Glutamatergic neuron (in vitro differentiated cells): ENCODE measurements around the gene LAMA1. TPM values are rescaled to one million over a fixed set of nuclear protein-coding genes. Genes with fewer than 3 reads are reported as not detected.
A peak's percentile ranks its signal among the peaks of the same experiment; 100 is the strongest.

Experiments used
- DNase-seq: peaks from one replicate; pipeline ENCODE4 v3.0.0; 2022
- H3K27ac Mint-ChIP-seq: one replicate; pipeline ENCODE4 v1.8.0; 2020; ENCODE audit warnings: mild to moderate bottlenecking, mixed read lengths, inconsistent platforms; ENCODE audit not compliant: unreplicated experiment
- H3K27me3 Mint-ChIP-seq: one replicate; pipeline ENCODE4 v1.8.0; 2020; ENCODE audit warnings: mild to moderate bottlenecking, moderate library complexity, mixed read lengths, inconsistent platforms; ENCODE audit not compliant: unreplicated experiment
- H3K36me3 Mint-ChIP-seq: one replicate; pipeline ENCODE4 v1.8.0; 2020; ENCODE audit warnings: mild to moderate bottlenecking, mixed read lengths, inconsistent platforms; ENCODE audit not compliant: unreplicated experiment
- H3K4me1 Mint-ChIP-seq: one replicate; pipeline ENCODE4 v1.8.0; 2020; ENCODE audit warnings: mild to moderate bottlenecking, low read depth, mixed read lengths, inconsistent platforms; ENCODE audit not compliant: unreplicated experiment
- H3K4me3 Mint-ChIP-seq: one replicate; pipeline ENCODE4 v1.8.0; 2020; ENCODE audit warnings: mild to moderate bottlenecking, mixed read lengths, inconsistent platforms; ENCODE audit not compliant: unreplicated experiment
- H3K9me3 Mint-ChIP-seq: one replicate; pipeline ENCODE4 v1.8.0; 2020; ENCODE audit warnings: mild to moderate bottlenecking, moderate library complexity, mixed read lengths, inconsistent platforms; ENCODE audit not compliant: unreplicated experiment
- total RNA-seq: library from RNA; stranded (reverse); fragmentation: NEBNext Ultra II Directional; extraction: Animal tissue kit (Norgen Biotek cat#: 25700); gene quantifications from one replicate; pipeline ENCODE4 v1.2.1, GENCODE V29; 2021; ENCODE audit not compliant: unreplicated experiment
- TF ChIP-seq, protein P1 (sequence below): fragments of 200-600 bp; sonication (generic); IDR thresholded peaks from one replicate; pipeline ENCODE4 v1.5.0; 2021; ENCODE audit not compliant: partially characterized antibody, unreplicated experiment

LAMA1 gene
- total RNA-seq, 1 donor from 2014 or later = 32.0 TPM

DNA sequence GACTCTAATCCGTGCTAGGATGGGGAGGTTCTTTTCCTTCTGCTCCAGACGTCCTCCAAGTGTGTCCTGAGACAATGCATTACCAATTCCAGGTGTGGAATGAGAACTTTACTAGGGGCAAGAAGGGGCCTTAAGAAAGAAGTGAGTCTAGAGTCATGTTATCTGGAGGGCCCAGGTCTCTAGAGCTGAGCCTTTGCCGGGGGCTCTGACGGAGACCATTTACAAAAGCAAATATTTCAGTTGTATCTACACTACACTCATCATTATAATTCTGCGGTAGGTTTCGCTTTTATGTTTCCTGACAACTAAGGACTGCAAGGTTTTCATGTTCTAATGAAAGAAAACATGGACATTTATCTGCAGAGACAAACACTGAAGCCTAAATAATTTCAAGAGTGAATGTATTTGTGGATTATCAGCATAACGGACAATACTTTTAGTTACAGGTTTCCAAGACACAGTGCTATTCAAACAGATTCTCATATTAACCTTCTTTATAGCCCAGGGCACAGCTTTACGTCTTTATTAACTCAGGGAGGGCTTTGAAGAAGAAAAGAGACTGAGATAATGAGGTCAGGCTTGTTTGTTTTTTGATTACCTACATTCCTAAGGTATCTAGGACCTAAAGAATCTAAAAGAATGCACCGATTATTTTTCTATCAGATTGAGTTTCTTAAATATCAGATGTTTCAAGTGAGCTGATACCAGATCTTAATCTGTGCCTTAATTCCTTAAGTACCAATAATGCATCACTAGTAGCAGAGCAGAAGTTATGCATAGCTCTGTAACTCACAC, 15.0 kb upstream of the LAMA1 start:
- H3K27ac Mint-ChIP-seq = no peak overlapping the region
- no peaks in the 10 kb centered on the region for H3K4me1 Mint-ChIP-seq
- H3K36me3 Mint-ChIP-seq = peaks cover 6% of the 10 kb centered on the region
- peaks cover 4% of the 10 kb centered on the region for H3K9me3 Mint-ChIP-seq
- DNase-seq = no peak
- TF ChIP-seq, protein P1, sequence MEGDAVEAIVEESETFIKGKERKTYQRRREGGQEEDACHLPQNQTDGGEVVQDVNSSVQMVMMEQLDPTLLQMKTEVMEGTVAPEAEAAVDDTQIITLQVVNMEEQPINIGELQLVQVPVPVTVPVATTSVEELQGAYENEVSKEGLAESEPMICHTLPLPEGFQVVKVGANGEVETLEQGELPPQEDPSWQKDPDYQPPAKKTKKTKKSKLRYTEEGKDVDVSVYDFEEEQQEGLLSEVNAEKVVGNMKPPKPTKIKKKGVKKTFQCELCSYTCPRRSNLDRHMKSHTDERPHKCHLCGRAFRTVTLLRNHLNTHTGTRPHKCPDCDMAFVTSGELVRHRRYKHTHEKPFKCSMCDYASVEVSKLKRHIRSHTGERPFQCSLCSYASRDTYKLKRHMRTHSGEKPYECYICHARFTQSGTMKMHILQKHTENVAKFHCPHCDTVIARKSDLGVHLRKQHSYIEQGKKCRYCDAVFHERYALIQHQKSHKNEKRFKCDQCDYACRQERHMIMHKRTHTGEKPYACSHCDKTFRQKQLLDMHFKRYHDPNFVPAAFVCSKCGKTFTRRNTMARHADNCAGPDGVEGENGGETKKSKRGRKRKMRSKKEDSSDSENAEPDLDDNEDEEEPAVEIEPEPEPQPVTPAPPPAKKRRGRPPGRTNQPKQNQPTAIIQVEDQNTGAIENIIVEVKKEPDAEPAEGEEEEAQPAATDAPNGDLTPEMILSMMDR = no peak
- H3K4me3 Mint-ChIP-seq = no peak overlapping the region
- peaks cover 4% of the 10 kb centered on the region for H3K27me3 Mint-ChIP-seq

DNA sequence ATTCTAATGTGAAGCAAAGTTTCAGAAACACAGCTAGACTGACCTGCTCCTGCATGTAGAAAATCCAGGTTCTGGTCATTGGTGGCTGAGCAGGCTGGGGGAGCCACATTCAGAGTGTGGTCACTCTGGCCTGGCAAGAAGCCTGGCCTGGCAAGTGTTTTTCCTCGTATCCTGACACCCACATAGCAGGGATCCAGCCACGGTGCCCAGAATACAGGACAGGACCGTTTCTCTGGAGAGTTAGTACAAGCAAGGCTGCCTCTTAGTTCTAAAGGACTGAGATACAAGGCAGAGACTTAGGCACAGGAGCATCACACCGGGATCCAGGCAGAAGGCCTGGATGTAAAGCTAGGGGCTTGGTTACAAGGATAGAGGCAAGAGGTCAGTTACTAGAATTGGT, 4.8 kb upstream of the LAMA1 start:
- Mint-ChIP-seq H3K9me3 (peaks cover 3% of the 10 kb centered on the region), H3K27me3 (peaks cover 6% of the 10 kb centered on the region), H3K4me3 (no peak overlapping the region), H3K27ac (no peak overlapping the region), H3K4me1 (no peaks in the 10 kb centered on the region), H3K36me3 (no peaks in the 10 kb centered on the region)
- no peak for DNase-seq
- TF ChIP-seq, protein P1 = no peak

DNA sequence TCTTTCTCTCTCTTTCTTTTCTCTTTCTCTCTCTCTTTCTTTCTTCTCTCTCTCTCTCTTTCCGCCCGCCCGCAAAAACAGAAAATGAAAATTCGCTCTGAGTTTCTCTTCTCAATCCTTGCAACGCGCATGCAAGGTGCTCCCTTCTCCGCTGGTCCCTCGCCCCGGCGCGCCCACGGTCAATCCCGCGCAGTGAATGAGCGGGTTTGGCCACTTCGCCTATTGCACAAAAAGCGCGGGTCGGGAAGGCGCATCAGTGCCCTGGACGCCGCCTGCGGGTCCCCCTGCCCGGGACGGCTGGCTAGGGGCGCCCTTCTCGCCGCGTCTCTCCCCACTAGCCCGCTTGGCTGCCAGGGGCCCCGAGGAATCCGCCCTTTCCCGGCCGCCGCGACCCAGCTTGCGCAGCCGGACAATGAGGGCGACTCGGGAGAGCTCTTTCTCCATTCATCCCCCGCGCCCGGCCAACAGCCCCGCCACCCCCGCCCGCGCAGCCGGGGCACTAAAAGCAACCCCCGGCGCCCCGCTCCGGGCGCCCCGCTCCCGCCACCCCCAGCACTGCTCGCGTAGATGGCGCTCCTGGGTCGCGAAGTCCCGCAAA, 706 bp downstream of the LAMA1 start:
- no peaks in the 10 kb centered on the region for H3K27me3 Mint-ChIP-seq
- H3K9me3 Mint-ChIP-seq = peaks cover 7% of the 10 kb centered on the region
- H3K36me3 Mint-ChIP-seq = peaks cover 8% of the 10 kb centered on the region
- H3K27ac Mint-ChIP-seq = peak overlapping the region; percentile 54
- H3K4me1 Mint-ChIP-seq = peaks cover 11% of the 10 kb centered on the region
- peak; percentile 61 for DNase-seq
- H3K4me3 Mint-ChIP-seq = peak overlapping the region; percentile 99
- TF ChIP-seq, protein P1 = no peak

DNA sequence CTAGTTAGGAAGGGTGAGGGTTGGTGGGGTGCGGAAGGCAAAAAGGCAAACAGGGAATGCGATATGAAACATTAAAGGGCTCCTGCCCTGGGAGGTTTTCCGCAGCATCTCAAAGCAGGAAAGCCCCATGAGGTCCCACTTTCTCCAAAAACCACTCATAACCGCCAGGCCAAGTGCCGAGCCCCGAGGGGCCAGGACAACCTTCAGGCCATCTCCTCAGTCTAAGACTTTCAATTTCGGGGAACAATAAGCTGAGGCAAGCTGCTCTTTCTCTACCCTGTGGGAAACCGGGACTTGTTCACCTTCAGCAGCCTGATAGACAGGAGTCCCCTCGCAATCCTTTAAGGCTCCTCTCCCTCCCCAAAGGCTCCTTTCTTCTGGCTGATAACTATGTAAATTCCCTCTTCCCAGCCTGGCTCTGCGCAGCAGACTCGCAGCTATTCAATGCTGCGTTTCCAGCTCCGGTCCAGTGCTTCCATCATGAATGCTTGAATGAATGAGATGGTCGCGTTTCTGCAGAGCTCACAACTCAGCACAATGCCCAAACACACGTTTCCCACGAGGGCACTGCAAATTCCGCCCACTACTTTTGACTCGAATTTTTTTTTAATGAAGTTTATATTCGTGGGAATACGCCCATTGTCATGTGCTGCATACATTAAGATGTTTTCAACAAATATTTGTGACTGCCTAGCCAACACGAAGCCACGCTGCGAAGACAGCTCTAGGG, 1.4 kb downstream of the LAMA1 start:
- no peaks in the 10 kb centered on the region for H3K27me3 Mint-ChIP-seq
- H3K4me3 Mint-ChIP-seq = peak overlapping the region; percentile 99
- peaks cover 11% of the 10 kb centered on the region for H3K4me1 Mint-ChIP-seq
- peaks cover 6% of the 10 kb centered on the region for H3K9me3 Mint-ChIP-seq
- H3K27ac Mint-ChIP-seq = peak overlapping the region; percentile 54
- H3K36me3 Mint-ChIP-seq = peaks cover 8% of the 10 kb centered on the region
- DNase-seq = peak; percentile 28
- TF ChIP-seq, protein P1 = no peak
